SK-N-SH (cell line): ENCODE results near the gene CARMIL3.

Experiments
- CTCF ChIP-seq: fragments of 200-600 bp; sonication (generic); IDR thresholded peaks from 2 replicates; pipeline ENCODE4 v1.6.1; 2017; ENCODE audit warnings: antibody characterized with exemption, mild to moderate bottlenecking, moderate library complexity
- EP300 ChIP-seq, 2 experiments: IDR thresholded peaks; 2 replicates each; pipeline versions ENCODE4 v1.4.0 to v1.6.1; 2012; ENCODE audit warnings: borderline replicate concordance in 1 of 2, low read depth in 1 of 2, low read length in 1 of 2
- EZH2phosphoT487 ChIP-seq: fragments of 200-600 bp; sonication (generic); IDR thresholded peaks from 2 replicates; pipeline ENCODE4 v1.6.1; 2017; ENCODE audit warnings: low read depth, mixed run types, mild to moderate bottlenecking, antibody characterized with exemption, moderate library complexity, borderline replicate concordance
- JUND ChIP-seq: IDR thresholded peaks from 2 replicates; pipeline ENCODE4 v1.4.0; 2012
- MAX ChIP-seq: IDR thresholded peaks from 2 replicates; pipeline ENCODE4 v1.4.0; 2012; ENCODE audit warnings: low read depth
- MXI1 ChIP-seq: IDR thresholded peaks from 2 replicates; pipeline ENCODE4 v1.6.1; 2012; ENCODE audit warnings: mild to moderate bottlenecking, low read depth, low read length, improper control_type of control experiment
- PBX3 ChIP-seq: IDR thresholded peaks from 2 replicates; pipeline ENCODE4; 2012
- POLR2AphosphoS5 ChIP-seq: IDR thresholded peaks from 2 replicates; pipeline ENCODE4 v1.6.1; 2012; ENCODE audit warnings: low read depth, low read length
- REST ChIP-seq: IDR thresholded peaks from 2 replicates; pipeline ENCODE4 v1.6.1; 2012; ENCODE audit warnings: mild to moderate bottlenecking, low read depth, low read length, moderate library complexity
- SMC3 ChIP-seq: IDR thresholded peaks from 2 replicates; pipeline ENCODE4 v1.6.1; 2012; ENCODE audit warnings: low read depth, low read length, improper control_type of control experiment
- TEAD4 ChIP-seq: IDR thresholded peaks from 2 replicates; pipeline ENCODE4 v1.4.0; 2012; ENCODE audit warnings: mild to moderate bottlenecking, borderline replicate concordance; ENCODE audit not compliant: insufficient read depth
- ZBTB33 ChIP-seq: IDR thresholded peaks from 2 replicates; pipeline ENCODE4 v1.4.0; 2012; ENCODE audit warnings: low read depth, borderline replicate concordance

DNA sequence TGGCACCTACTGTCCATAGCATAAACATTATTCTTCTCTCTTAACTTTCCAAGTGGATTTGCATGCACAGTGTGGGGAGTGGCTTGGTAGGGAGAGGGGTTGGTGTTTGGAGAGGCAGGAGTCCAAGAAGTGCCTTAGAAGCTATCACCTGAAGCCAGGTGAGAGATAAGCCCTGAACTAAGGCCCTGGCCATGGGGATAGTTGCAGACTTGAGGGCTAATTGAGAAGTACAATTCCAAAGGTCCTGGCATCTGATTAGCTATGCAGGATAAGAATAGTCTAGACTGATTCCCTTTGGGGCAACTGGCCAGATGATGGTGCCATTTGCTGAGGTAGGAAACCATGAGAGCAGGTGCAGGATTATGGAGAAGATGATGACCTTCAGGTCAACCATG, 40.3 kb downstream of the CARMIL3 start:
- TF ChIP-seq CTCF (no peak), ZBTB33 (no peak), MAX (no peak), SMC3 (no peak), EZH2phosphoT487 (no peak), PBX3 (no peak), TEAD4 (no peak), EP300 (IDR thresholded peaks at IDR 0.05; ENCODE audit: borderline replicate concordance in 1 of 2, low read depth in 1 of 2, low read length in 1 of 2) (no peak), JUND (no peak), REST (no peak), MXI1 (no peak), POLR2AphosphoS5 (no peak)
